Measurements from ENCODE around the gene ACOT7. TPM values are rescaled to one million over a fixed set of nuclear protein-coding genes. Genes with fewer than 3 reads are reported as not detected.
A peak's percentile ranks its signal among the peaks of the same experiment; 100 is the strongest.

ACOT7 gene
- total RNA-seq, 1 donor from 2014 or later, result 11.9 TPM

GRCh38 chr1:6248161-6248776, 145.3 kb downstream of the ACOT7 start:
- intact Hi-C loops (cut with DNase I), result loop anchor here (5.0 to 10.0 kb wide), 4 partner anchors 89 to 196 kb away; no protein-coding TSS in a partner anchor
- ATAC-seq (no peak), DNase-seq (ENCODE audit: low spot score) (no peak)

GRCh38 chr1:6247651-6248050, 145.9 kb downstream of the ACOT7 start:
- ATAC-seq (no peak), DNase-seq (ENCODE audit: low spot score) (no peak)
- intact Hi-C loops (cut with DNase I), result loop anchor here (5.0 to 10.0 kb wide), 4 partner anchors 90 to 195 kb away; no protein-coding TSS in a partner anchor

GRCh38 chr1:6246497-6247467, 146.8 kb downstream of the ACOT7 start:
- ATAC-seq, result peak; percentile 81
- intact Hi-C loops (cut with DNase I), result loop anchor here (5.0 to 10.0 kb wide), 4 partner anchors 91 to 194 kb away; no protein-coding TSS in a partner anchor
- DNase-seq (ENCODE audit: low spot score), result peak; percentile 92

GRCh38 chr1:6245869-6246496, 147.6 kb downstream of the ACOT7 start:
- DNase-seq (ENCODE audit: low spot score) (no peak), ATAC-seq (no peak)
- intact Hi-C loops (cut with DNase I), result loop anchor here (5.0 to 10.0 kb wide), 4 partner anchors 91 to 194 kb away; no protein-coding TSS in a partner anchor

GRCh38 chr1:6245086-6245868, 148.3 kb downstream of the ACOT7 start:
- ATAC-seq (peak; percentile 66), DNase-seq (ENCODE audit: low spot score) (peak; percentile 87)
- intact Hi-C loops (cut with DNase I), result loop anchor here (5.0 to 10.0 kb wide), 4 partner anchors 92 to 193 kb away; no protein-coding TSS in a partner anchor

GRCh38 chr1:6244401-6245049, 149.0 kb downstream of the ACOT7 start:
- intact Hi-C loops (cut with DNase I), result loop anchor here (5.0 to 10.0 kb wide), 4 partner anchors 93 to 192 kb away; no protein-coding TSS in a partner anchor
- DNase-seq (ENCODE audit: low spot score), result no peak
- ATAC-seq, result no peak

- intact Hi-C loops (cut with DNase I), result loop anchor here (10.0 kb wide), 1 partner anchor 191 kb away; no protein-coding TSS in a partner anchor
- DNase-seq (ENCODE audit: low spot score), result no peak
- ATAC-seq, result no peak
These were observed 149.6 kb downstream of the ACOT7 start, which contains the start of gene HES3 for GRCh38 chr1:6243993-6244392. Gene HES3, plus strand, starts transcription at chr1:6244179. Its CDS starts 187 bp downstream, at chr1:6244366.

- intact Hi-C loops (cut with DNase I), result loop anchor here (10.0 kb wide), 1 partner anchor 192 kb away; no protein-coding TSS in a partner anchor
- DNase-seq (ENCODE audit: low spot score) (no peak), ATAC-seq (no peak)
These were observed 150.3 kb downstream of the ACOT7 start for GRCh38 chr1:6243053-6243834.

- ATAC-seq, result no peak
- no peak for DNase-seq (ENCODE audit: low spot score)
These were observed 151.5 kb downstream of the ACOT7 start for GRCh38 chr1:6241887-6242740.

GRCh38 chr1:6241107-6241886, 152.3 kb downstream of the ACOT7 start:
- intact Hi-C loops (cut with DNase I), result loop anchor here (10.0 kb wide), 1 partner anchor 194 kb away; no protein-coding TSS in a partner anchor
- no peak for DNase-seq (ENCODE audit: low spot score)
- ATAC-seq, result no peak

More at GRCh38 chr1:6241887-6242740, 151.5 kb downstream of the ACOT7 start:
- intact Hi-C loops (cut with DNase I), result loop anchor here (10.0 kb wide), 1 partner anchor 193 kb away; no protein-coding TSS in a partner anchor

GRCh38 chr1:6239950-6240768, 153.4 kb downstream of the ACOT7 start:
- intact Hi-C loops (cut with DNase I), result loop anchor here (10.0 kb wide), 1 partner anchor 195 kb away; no protein-coding TSS in a partner anchor
- DNase-seq (ENCODE audit: low spot score), result no peak

GRCh38 chr1:6239213-6239752, 154.3 kb downstream of the ACOT7 start:
- intact Hi-C loops (cut with DNase I), result no loop called here
- DNase-seq (ENCODE audit: low spot score) (no peak), ATAC-seq (no peak)

More at GRCh38 chr1:6239950-6240768, 153.4 kb downstream of the ACOT7 start:
- no peak for ATAC-seq

GRCh38 chr1:6237093-6237492, 156.5 kb downstream of the ACOT7 start:
- ATAC-seq (no peak), DNase-seq (ENCODE audit: low spot score) (no peak)
- intact Hi-C loops (cut with DNase I), result no loop called here

GRCh38 chr1:6235296-6235677, 158.3 kb downstream of the ACOT7 start:
- intact Hi-C loops (cut with DNase I), result no loop called here
- ATAC-seq (no peak), DNase-seq (ENCODE audit: low spot score) (no peak)

Measured in sciatic nerve (tissue), 2 donors.